SK-N-SH (cell line): ENCODE measurements around the gene TUT4. TPM values are rescaled to one million over a fixed set of nuclear protein-coding genes. Genes with fewer than 3 reads are reported as not detected.

Source experiments
- CTCF ChIA-PET: fragments of 300-600, 350-600 bp; formaldehyde crosslinking; extraction: SDS; loops from one replicate; lab custom pipeline; 2021; lab: Yijun Ruan, JAX
- POLR2A ChIA-PET: fragments of 350-600 bp; sonication (Branson Sonifier 250); formaldehyde crosslinking; extraction: SDS; loops from one replicate; lab custom pipeline; 2020; ENCODE audit warnings: antibody characterized with exemption, inconsistent platforms; lab: Yijun Ruan, JAX
- DNase-seq: peaks from one replicate; pipeline ENCODE4 v3.0.0; 2012
- H2AFZ ChIP-seq: fragments of 200-600 bp; sonication (generic); 2 replicates; pipeline ENCODE4 v1.8.1; 2016; ENCODE audit warnings: antibody characterized with exemption, mild to moderate bottlenecking, low read depth
- H3F3A ChIP-seq: fragments of 200-600 bp; sonication (generic); replicated peaks from 2 replicates; pipeline ENCODE3; 2016; ENCODE audit warnings: antibody characterized with exemption, mild to moderate bottlenecking; ENCODE audit not compliant: insufficient read depth
- H3K27ac ChIP-seq, 2 experiments: fragments of 200-500 bp in 1 of 2; fragments of 200-600 bp in 1 of 2; sonication (Bioruptor generic) in 1 of 2; sonication (generic), shearing (Covaris generic) in 1 of 2; 2 replicates each; pipeline versions ENCODE4 v1.5.1 to v1.6.1; 2014 to 2016; ENCODE audit warnings: low read depth in 2 of 2, inconsistent platforms in 1 of 2, low read length in 1 of 2, mild to moderate bottlenecking in 1 of 2, mixed read lengths in 1 of 2
- H3K27me3 ChIP-seq: fragments of 200-600 bp; sonication (generic), shearing (Covaris generic); 2 replicates; pipeline ENCODE4 v1.6.1; 2016; ENCODE audit warnings: mixed run types; ENCODE audit not compliant: insufficient read depth
- H3K36me3 ChIP-seq, 2 experiments: fragments of 200-500 bp in 1 of 2; fragments of 200-600 bp in 1 of 2; sonication (Bioruptor generic) in 1 of 2; sonication (generic) in 1 of 2; replicated peaks in 1 of 2; 2 replicates each; pipeline versions ENCODE3 to v1.5.1; 2014 to 2016; ENCODE audit warnings: low read length in 1 of 2, mild to moderate bottlenecking in 1 of 2; ENCODE audit not compliant: insufficient read depth in 2 of 2, control insufficient read depth in 1 of 2
- H3K4me1 ChIP-seq, 2 experiments: fragments of 200-500 bp in 1 of 2; fragments of 200-600 bp in 1 of 2; sonication (Bioruptor generic) in 1 of 2; sonication (generic), shearing (Covaris generic) in 1 of 2; 2 replicates each; pipeline versions ENCODE4 v1.5.1 to v1.6.1; 2014 to 2016; ENCODE audit warnings: low read depth in 1 of 2, low read length in 1 of 2, mixed run types in 1 of 2; ENCODE audit not compliant: insufficient read depth in 2 of 2, control insufficient read depth in 1 of 2
- H3K4me2 ChIP-seq: fragments of 200-600 bp; sonication (generic), shearing (Covaris generic); 2 replicates; pipeline ENCODE4 v1.6.1; 2017; ENCODE audit warnings: mixed run types
- H3K4me3 ChIP-seq, 2 experiments: fragments of 200-500 bp in 1 of 2; fragments of 200-600 bp in 1 of 2; sonication (Bioruptor generic) in 1 of 2; sonication (generic), shearing (Covaris generic) in 1 of 2; 2 replicates each; pipeline versions ENCODE4 v1.5.1 to v1.8.1; 2014 to 2016; ENCODE audit warnings: low read depth in 2 of 2, inconsistent platforms in 1 of 2, low read length in 1 of 2, mild to moderate bottlenecking in 1 of 2, mixed read lengths in 1 of 2, moderate library complexity in 1 of 2
- H3K79me2 ChIP-seq: fragments of 200-600 bp; sonication (generic); 2 replicates; pipeline ENCODE4 v1.8.1; 2017; ENCODE audit warnings: mild to moderate bottlenecking; ENCODE audit not compliant: insufficient read depth
- H3K9ac ChIP-seq: fragments of 200-600 bp; sonication (generic); 2 replicates; pipeline ENCODE4 v1.6.1; 2017; ENCODE audit warnings: mixed run types
- H3K9me2 ChIP-seq: fragments of 200-600 bp; sonication (generic); 2 replicates; pipeline ENCODE4 v1.6.1; 2017; ENCODE audit warnings: mixed run types
- H3K9me3 ChIP-seq: fragments of 200-600 bp; sonication (generic); 2 replicates; pipeline ENCODE4 v1.6.1; 2017; ENCODE audit warnings: mixed run types, mild to moderate bottlenecking, moderate library complexity
- H4K20me1 ChIP-seq: fragments of 200-600 bp; sonication (generic); 2 replicates; pipeline ENCODE4 v1.6.1; 2017; ENCODE audit warnings: mild to moderate bottlenecking, mixed run types; ENCODE audit not compliant: insufficient read depth
- CHD2 ChIP-seq: fragments of 150-350 bp; IDR thresholded peaks from 2 replicates; pipeline ENCODE4 v1.6.1; 2018; ENCODE audit warnings: low read length; ENCODE audit not compliant: partially characterized antibody
- CTCF ChIP-seq: fragments of 200-600 bp; sonication (generic); IDR thresholded peaks from 2 replicates; pipeline ENCODE4 v1.6.1; 2017; ENCODE audit warnings: antibody characterized with exemption, mild to moderate bottlenecking, moderate library complexity
- PBX3 ChIP-seq: IDR thresholded peaks from 2 replicates; pipeline ENCODE4; 2012
- RFX5 ChIP-seq: IDR thresholded peaks from 2 replicates; pipeline ENCODE4 v1.6.1; 2012; ENCODE audit warnings: mild to moderate bottlenecking, improper control_type of control experiment, low read length
- SIN3A ChIP-seq: IDR thresholded peaks from 2 replicates; pipeline ENCODE4 v1.6.1; 2012; ENCODE audit warnings: low read depth, mild to moderate bottlenecking, low read length, moderate library complexity, borderline replicate concordance
- USF1 ChIP-seq: IDR thresholded peaks from 2 replicates; pipeline ENCODE4 v1.4.0; 2012; ENCODE audit warnings: low read depth, borderline replicate concordance
- WGBS: methylation state at CpG from one replicate; pipeline ENCODE4 v1.1.6; 2017; ENCODE audit warnings: low lambda C conversion rate; 5-methylcytosine and 5-hydroxymethylcytosine counted together
- polyA plus RNA-seq, 3 experiments: library from polyadenylated mRNA; depleted of rRNA; stranded (reverse); fragments of >200 nt; gene quantifications; 2 replicates each; pipeline ENCODE4 v1.2.3, GENCODE V29; 2012

The TUT4 gene
- polyA plus RNA-seq, 1 of the 3 experiments (the other 2 are of a cell fraction) = 28.3 TPM

GRCh38 chr1:52534928-52535764, 17.7 kb downstream of the TUT4 start:
- CTCF ChIA-PET = no interaction called here
- no peak overlapping the region for H2AFZ ChIP-seq
- DNase-seq = no peak

GRCh38 chr1:52533713-52534112, 19.2 kb downstream of the TUT4 start:
- ChIA-PET CTCF (no interaction called here), POLR2A (no interaction called here)
- Histone ChIP-seq H3K79me2 (peaks cover 97% of the 10 kb centered on the region), H4K20me1 (0 out of 2 replicates have a peak, but pooled peaks cover 6% of the 10 kb centered on the region), H3K4me2 (no peak overlapping the region), H3K36me3 (peaks cover 0 to 26% of the 10 kb centered on the region in 2 experiments), H3K9me2 (peaks cover 3% of the 10 kb centered on the region; the same call in 1 of the 2 replicates), H2AFZ (no peak overlapping the region), H3K27me3 (no peaks in the 10 kb centered on the region), H3K4me1 (no peaks in the 10 kb centered on the region; a peak in 1 of 4 replicates), H3K9ac (no peak overlapping the region), H3K4me3 (no peak overlapping the region), H3K27ac (no peak overlapping the region), H3K9me3 (peaks cover 13% of the 10 kb centered on the region), H3F3A (peaks cover 12% of the 10 kb centered on the region)
- 93% methylated on average over 9 of the region's 9 CpGs for WGBS
- TF ChIP-seq RFX5 = no peak
- no peak for DNase-seq

More at GRCh38 chr1:52534928-52535764, 17.7 kb downstream of the TUT4 start:
- H3K4me1 ChIP-seq = no peaks in the 10 kb centered on the region; a peak in 1 of 4 replicates
- H3K27me3 ChIP-seq = no peaks in the 10 kb centered on the region
- H3K79me2 ChIP-seq = peaks cover 100% of the 10 kb centered on the region
- no peak overlapping the region for H3K9ac ChIP-seq
- peaks cover 13% of the 10 kb centered on the region for H3K9me3 ChIP-seq
- 0 out of 2 replicates have a peak, but pooled peaks cover 6% of the 10 kb centered on the region for H4K20me1 ChIP-seq
- peaks cover 8% of the 10 kb centered on the region for H3F3A ChIP-seq
- H3K36me3 ChIP-seq = peaks cover 0 to 26% of the 10 kb centered on the region in 2 experiments
- 95% methylated on average over 2 of the region's 2 CpGs for WGBS
- no peak overlapping the region for H3K4me2 ChIP-seq
- TF ChIP-seq PBX3 = 0 out of 2 replicates have a peak, but pooled peaks have one; percentile 10
- no peak for TF ChIP-seq SIN3A
- H3K4me3 ChIP-seq = no peak overlapping the region
- H3K27ac ChIP-seq = no peak overlapping the region
- H3K9me2 ChIP-seq = peaks cover 3% of the 10 kb centered on the region; the same call in 1 of the 2 replicates
- POLR2A ChIA-PET = no interaction called here

GRCh38 chr1:52532731-52533327, 20.1 kb downstream of the TUT4 start:
- CTCF ChIA-PET = interaction anchor here (1.2 kb wide), 1 partner anchor 10 kb away, joined by 3 read pairs; no protein-coding TSS in a partner anchor

More at GRCh38 chr1:52532731-52533327, 20.1 kb downstream of the TUT4 start:
- Histone ChIP-seq H3K27me3 (no peaks in the 10 kb centered on the region), H3K9me3 (peaks cover 13% of the 10 kb centered on the region), H4K20me1 (0 out of 2 replicates have a peak, but pooled peaks cover 6% of the 10 kb centered on the region), H3K9ac (no peak overlapping the region), H3K4me2 (no peak overlapping the region)
- POLR2A ChIA-PET = interaction anchor here (1.3 kb wide), 1 partner anchor 20 kb away, joined by 3 read pairs; the partner anchor contains the start of gene TUT4
- TF ChIP-seq USF1 (no peak), CTCF (no peak), CHD2 (no peak)
- TF ChIP-seq, all 33 proteins: peak for 0
- 93% methylated on average over 2 of the region's 2 CpGs for WGBS
- Histone ChIP-seq H3K79me2 (peaks cover 95% of the 10 kb centered on the region), H3K36me3 (peaks cover 0 to 29% of the 10 kb centered on the region in 2 experiments), H2AFZ (no peak overlapping the region), H3K9me2 (peaks cover 3% of the 10 kb centered on the region; the same call in 1 of the 2 replicates), H3K27ac (no peak overlapping the region), H3K4me1 (no peaks in the 10 kb centered on the region; a peak in 1 of 4 replicates), H3F3A (peaks cover 12% of the 10 kb centered on the region), H3K4me3 (no peak overlapping the region)
- DNase-seq = no peak
